ENCODE results near the gene CACNG1.

GRCh38 chr17:67050066-67050465 is 5.7 kb downstream of the CACNG1 start:
- TF ChIP-seq, protein P1, sequence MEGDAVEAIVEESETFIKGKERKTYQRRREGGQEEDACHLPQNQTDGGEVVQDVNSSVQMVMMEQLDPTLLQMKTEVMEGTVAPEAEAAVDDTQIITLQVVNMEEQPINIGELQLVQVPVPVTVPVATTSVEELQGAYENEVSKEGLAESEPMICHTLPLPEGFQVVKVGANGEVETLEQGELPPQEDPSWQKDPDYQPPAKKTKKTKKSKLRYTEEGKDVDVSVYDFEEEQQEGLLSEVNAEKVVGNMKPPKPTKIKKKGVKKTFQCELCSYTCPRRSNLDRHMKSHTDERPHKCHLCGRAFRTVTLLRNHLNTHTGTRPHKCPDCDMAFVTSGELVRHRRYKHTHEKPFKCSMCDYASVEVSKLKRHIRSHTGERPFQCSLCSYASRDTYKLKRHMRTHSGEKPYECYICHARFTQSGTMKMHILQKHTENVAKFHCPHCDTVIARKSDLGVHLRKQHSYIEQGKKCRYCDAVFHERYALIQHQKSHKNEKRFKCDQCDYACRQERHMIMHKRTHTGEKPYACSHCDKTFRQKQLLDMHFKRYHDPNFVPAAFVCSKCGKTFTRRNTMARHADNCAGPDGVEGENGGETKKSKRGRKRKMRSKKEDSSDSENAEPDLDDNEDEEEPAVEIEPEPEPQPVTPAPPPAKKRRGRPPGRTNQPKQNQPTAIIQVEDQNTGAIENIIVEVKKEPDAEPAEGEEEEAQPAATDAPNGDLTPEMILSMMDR (IDR thresholded peaks at IDR 0.05), result no peak
- TF ChIP-seq NFE2L2 (conservative IDR thresholded peaks at IDR 0.05; ENCODE audit: low read length) (no peak), EP300 (IDR thresholded peaks at IDR 0.05) (no peak), FOSL2 (IDR thresholded peaks at IDR 0.05) (no peak), FOSL2 (CRISPR knock-in tag; IDR thresholded peaks at IDR 0.05) (no peak), HDAC2 (IDR thresholded peaks at IDR 0.05) (no peak)
- TF ChIP-seq, protein P2, sequence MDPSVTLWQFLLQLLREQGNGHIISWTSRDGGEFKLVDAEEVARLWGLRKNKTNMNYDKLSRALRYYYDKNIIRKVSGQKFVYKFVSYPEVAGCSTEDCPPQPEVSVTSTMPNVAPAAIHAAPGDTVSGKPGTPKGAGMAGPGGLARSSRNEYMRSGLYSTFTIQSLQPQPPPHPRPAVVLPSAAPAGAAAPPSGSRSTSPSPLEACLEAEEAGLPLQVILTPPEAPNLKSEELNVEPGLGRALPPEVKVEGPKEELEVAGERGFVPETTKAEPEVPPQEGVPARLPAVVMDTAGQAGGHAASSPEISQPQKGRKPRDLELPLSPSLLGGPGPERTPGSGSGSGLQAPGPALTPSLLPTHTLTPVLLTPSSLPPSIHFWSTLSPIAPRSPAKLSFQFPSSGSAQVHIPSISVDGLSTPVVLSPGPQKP (IDR thresholded peaks at IDR 0.05; ENCODE audit: low read depth, low read length), result no peak

Data from A549 (cell line).